GM19238 (cell line): ENCODE results near the gene TNFAIP8L3.
"Not testable (repeated sequence)": the region's sequence is repeated elsewhere in the genome, so short reads cannot be mapped to it uniquely, and the experiment has no call there.

Source experiments
- DNase-seq: peaks from one replicate; pipeline ENCODE4 v3.0.0; 2011; ENCODE audit warnings: low spot score; ENCODE audit not compliant: insufficient read length

TNFAIP8L3 gene

DNA sequence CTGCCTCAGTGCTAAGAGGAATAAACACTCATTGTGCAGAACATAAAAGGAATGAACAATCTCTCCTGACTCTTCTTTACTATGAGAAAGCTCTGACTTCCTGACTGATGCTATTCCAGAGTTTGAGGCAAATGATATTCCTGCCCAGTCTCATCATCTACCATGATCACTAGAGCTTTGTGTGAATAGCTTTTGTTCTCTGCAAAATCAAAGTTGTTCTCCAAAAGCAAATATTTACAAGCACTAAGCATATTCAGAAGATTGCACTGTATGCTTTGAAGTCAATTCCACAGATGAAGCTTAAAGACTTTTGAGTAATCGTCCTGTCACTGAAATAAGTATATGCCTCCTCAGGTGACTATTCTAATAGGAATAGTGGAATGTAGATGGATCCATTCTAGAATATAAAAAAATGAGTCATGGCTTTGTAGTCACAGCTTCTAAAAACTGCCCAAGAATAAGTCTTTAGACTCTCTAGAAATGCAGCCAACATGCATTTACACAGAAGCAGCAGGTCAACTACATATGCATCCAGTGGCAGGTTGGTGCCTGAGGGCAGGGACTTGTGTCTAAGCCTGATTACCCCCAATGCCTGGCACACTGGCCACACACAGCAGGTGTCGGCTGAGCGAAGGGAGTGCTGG, 34.6 kb downstream of the TNFAIP8L3 start:
- DNase-seq = no peak

DNA sequence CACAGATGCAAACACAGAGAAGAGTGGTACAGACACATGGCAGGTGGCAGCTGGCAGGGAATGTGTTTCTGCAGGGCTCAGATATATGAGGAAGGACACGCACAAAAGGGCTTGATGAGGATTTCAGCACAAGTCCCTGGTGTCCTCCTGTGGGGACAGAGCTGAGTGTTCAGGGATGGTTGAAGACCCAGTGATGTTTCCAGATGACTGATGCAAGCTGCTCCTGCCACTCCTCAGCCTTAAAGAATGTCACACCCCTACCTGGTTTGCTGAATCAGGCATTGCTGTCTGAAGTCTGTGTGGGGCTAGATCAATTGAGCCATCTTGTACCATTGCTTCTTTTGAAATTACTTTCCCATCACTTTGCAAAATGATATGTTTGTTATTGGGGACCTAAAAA, 40.2 kb downstream of the TNFAIP8L3 start:
- no peak for DNase-seq

DNA sequence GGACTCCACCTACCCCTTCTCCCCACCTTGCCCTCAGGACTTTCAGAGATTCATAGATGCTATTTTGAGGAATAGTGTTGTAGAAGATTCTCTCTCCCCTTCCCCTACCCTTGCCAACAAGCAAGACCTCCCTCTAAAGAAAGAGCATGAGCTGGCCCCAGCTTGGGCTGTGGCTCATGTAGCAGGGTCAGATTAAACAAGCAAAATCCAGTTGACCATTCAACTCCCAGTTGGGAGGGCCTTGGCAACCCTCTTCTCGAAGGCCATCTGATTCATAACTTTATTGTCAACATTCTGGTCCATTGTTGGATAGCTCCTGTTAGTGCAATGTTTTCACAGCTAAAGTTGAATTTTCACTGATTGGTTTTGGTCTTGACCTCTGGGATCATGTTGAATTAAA, 41.1 kb downstream of the TNFAIP8L3 start:
- no peak for DNase-seq

DNA sequence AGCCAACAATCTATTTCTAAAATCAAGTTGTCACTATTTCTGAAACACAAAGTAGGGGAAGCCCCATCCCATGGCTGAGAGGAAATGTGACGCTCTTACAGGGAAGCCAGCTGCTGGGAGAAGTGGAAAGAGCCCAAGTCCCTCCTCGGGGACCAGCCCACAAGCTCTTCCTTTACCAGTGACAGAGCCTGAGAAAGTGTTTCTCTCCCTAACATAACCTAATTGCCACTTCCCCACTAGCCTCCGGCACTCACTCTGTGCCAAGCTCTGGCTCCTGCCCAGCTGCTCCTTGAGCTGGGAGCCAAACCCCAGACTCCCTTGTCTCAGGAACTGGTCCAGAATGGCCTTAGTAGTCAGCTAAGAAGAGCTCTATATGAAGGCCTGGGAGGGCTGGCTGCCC, 42.9 kb downstream of the TNFAIP8L3 start:
- DNase-seq = no peak

DNA sequence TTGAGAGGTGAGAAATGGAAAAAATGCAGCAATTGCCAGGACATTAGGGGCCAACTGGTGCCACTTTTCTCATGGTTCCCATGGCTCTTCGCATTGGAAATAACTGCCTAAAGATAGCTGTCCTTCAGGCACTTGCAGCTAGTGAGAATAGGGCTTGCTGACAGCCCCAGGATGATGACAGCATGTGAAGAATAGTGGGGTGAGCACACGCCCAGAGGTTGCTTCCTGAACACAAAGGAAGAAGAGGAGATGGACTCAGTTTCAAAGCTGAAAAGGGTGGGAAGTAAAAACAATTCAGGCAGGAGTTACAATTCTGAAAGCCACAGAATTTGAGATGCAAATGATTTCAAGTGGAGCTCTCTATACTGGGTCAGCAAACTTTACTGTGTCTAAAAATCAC, 45.6 kb downstream of the TNFAIP8L3 start:
- no peak for DNase-seq

DNA sequence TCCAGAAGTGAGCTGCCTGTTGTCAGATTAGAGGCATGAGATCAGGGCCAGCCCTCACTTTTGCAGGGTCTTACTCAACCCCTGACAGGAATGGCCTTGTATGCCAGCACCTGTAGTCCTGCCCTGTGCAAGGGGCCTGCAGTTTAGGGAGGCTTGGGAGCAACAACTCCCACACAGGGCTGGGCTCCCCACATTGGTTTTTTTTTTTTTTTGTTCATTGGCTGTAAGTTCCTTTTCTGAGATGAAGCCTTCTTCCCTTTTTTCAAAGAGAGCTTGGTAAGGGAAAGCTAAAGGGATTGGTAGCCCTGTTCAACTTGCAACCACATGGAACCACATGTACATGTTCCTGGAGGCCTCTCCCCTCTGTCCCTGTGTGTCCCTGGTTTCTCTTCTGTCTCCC, 46.4 kb downstream of the TNFAIP8L3 start:
- DNase-seq = no peak

DNA sequence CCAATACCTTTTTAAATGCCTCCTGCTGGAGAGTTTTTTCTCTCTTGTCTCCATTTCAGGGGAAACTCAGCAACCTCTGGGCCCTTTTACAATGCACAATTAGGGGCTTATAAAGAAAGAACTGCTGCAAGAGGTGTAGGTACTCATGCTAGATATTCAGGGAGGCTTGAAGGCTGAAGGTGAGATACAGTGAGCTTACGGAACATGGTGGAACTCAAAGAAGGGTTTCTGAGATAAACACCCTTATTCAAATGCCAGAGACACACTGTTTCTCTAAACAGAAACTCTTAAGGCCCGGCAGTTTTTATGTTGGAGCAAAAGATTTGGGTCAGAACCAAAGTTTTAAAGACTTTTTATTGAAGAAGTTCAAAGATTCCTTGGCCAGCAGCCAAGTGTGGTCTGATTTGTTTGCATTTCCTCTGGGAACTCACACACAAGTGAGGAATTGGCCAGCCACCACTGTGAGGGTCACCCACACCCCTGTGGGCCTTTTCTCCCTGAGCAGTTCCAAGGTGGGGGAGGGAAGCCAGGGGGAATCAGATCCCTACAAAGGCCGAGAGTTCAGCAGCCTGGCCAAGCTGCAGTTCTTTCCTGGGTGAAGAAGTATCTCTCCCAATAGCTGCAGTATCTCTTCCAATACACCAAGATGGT, 47.8 kb downstream of the TNFAIP8L3 start:
- DNase-seq = no peak

DNA sequence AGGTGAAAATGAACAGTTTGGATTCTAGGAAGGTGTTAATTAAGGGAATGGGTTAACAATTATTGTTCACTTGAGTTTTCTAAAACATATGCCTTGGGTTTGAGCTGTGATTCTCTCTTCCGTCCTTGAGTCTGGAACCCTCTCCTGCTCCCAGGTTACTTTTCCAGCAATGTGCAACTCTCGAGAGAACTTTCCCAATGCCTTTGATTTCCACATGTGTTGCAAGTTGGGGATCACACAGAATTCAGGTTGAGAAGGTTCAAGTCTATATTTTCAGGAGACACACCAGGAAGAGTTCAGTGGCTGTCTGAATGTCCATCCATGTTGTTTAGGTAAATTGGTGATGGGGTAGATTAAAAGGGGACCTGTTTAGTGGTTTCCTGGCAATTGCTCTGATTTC, 48.7 kb downstream of the TNFAIP8L3 start:
- DNase-seq = no peak

DNA sequence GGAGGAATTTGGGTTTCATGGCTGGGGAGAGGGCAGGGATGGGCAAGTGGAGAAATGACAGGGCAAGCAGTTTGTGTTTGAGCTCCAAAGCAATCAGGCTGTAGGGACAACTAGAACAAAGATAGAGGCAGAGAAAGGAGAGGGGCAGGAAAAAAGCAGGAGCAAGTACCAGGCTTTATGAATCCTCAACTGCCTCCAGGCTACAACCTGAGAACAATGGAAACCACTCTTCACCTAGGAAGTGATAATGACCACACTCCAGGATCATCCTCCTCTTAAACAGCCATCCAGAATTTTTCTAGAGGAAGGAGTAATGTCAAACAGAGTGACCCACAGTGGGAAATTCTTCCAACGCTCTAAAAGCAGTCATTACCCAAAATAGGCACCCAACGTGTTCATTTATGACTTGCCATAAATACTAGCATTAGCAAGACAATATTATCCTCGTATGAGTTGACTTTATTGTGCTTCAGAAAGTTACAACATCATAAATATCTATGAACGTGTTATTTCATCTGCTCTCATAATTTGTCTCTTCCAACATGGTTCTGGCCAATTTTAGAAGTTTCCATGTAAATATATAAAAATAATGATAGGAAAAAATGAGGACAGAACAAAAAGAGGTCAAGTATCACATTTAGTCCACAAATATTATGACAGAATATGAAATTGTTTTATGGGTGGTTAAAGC, 50.5 kb downstream of the TNFAIP8L3 start:
- no peak for DNase-seq

DNA sequence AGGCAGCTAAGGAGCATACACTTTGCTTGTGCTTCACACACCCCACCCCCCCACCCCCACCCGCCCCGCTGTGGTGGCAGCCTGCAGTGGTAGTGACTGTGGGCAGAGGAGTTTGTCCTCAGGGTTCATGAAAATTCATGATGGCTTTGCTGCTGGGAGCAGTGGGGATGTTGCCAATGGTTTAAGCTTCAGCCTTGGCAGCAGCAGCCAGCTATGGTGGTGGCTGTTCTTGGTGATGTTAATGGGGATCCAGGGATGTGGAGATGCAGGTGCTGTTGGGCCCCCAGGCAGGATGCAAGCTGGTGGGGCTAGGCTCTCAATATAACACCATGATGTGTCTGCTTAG, 55.8 kb downstream of the TNFAIP8L3 start:
- DNase-seq = no peak

DNA sequence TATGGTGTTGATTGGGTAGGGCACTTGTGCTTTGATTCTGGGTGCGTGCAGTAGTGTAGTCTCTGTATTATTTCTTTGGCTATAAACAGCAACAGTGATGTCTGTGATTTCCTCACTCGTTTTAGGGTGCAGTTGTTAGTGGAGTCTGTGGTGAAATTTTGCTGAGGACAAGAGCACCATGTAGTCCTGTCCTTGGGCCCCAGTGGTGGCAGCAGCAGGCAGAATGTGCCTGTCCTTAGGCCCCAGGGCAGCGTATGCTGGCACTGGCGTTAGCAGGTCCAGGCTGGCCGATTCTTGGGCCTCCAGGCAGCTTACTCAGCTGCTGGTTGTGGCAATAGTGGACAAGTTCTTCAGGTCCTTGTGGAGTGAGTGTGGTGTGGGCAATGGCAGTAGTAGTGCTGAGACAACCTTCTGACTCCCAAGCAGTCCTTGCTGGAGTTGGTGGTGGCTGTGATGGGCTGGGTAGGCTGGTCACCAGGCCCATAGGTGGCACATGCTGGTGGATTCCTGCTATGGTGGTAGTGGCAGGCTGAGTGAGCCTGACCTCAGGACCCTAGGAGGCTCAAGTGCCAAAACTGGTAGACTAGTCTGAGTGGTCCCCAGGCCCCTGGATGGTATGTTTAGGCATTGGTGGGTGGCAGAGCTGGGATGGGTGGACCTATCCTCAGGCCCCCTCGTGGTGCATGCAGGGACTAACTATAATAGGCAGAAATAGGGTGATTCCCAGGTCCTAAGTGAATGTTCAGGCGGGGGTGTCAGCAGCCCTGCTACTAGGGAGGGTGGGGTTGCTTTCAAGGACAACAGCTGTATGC, 56.3 kb downstream of the TNFAIP8L3 start:
- DNase-seq = no peak

DNA sequence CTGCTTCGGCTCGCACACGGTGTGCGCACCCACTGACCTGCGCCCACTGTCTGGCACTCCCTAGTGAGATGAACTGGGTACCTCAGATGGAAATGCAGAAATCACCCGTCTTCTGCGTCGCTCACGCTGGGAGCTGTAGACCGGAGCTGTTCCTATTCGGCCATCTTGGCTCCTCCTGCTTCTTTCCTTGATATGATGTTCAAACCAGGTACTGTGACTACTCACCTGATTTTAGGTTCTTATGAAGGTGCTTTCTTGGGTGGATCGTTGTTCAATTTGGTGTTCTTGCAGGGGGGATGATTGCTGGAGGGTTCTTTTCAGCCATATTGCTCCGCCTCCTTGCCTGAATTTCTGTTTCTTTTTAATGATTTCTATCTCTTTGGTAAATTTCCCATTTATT, 57.2 kb downstream of the TNFAIP8L3 start:
- not testable (repeated sequence) for DNase-seq

DNA sequence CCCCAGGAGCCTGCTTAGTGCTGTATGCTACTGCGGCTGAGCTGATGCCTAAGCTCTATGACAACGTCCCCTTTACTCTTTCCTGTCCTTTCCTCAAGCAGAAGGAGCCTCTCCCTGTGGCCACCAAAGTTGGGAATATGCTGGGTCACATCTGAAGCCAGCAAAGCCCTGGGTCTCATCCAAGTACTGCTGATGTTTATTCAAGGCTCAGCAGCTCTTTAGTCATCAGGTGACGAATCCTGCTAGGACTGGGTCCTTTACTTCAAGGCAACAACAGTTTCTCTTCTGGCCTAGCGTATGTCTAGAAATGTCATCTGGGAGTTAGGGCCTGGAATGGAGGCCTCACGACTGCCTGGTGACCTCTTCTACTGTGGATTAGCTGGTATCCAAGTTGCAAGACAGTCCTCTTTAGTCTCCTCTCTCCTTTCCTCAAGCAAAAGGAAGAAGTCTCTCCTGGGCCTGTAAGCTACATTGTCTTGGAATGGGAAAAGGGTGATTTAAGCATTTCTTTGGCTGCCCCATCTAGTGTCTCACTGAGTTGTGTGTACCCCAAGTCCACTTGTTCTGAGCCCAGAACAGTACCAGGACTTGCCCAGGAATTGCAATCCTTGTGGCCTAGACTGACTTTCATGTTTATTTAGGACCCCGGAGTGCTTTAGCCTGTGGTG, 63.9 kb downstream of the TNFAIP8L3 start:
- DNase-seq = no peak

DNA sequence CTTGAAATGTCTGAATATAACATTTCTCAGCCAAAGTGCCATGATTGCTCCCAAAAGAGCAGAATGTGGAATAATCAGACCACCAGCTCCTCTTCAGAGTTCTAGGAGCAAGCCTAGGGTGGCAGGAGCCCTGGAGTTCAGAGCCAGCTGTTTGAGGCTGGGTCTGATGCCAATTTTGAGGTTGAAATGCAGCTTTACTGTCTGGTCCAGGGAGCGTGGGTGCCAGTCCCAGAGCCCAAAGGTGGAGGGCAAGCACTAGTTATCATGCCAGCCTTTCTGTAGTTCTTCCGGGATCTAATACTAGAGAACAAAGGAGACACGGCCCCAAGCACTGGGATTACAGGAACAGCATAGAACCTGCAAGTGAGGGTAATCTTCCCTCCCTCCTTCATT, 69.3 kb downstream of the TNFAIP8L3 start:
- DNase-seq = no peak

DNA sequence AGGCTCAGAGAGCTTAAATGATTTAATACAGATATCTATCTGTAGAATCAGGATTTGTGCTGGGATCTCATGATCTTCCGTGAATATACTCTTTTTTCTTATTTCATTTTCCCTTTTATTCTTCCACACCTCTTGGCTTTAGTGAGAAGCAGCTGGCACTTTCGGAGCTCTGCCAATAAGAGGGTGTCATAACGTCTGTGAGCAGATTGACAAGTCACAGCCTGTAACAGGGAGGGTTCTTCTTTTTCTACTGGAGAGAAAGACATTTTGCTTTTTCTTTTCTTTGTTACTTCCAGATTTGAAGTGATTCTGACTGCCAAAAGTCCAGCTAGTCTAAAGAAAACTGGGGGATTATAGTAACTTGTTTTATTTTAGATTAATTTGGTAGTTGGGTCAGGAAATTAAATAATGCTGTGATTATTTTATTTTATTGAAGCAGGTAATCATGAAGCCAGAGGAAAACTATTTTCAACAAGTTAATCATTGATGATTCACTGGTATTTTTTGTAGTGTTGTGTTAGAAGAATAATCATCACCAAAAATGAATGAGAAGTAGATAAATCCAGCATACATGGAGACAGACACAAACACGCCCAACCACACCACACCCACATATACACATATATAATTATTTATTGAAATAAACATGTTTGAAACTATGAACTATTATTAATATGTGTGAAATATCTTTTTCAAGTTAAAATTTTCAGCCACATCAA, 69.8 kb downstream of the TNFAIP8L3 start:
- no peak for DNase-seq

DNA sequence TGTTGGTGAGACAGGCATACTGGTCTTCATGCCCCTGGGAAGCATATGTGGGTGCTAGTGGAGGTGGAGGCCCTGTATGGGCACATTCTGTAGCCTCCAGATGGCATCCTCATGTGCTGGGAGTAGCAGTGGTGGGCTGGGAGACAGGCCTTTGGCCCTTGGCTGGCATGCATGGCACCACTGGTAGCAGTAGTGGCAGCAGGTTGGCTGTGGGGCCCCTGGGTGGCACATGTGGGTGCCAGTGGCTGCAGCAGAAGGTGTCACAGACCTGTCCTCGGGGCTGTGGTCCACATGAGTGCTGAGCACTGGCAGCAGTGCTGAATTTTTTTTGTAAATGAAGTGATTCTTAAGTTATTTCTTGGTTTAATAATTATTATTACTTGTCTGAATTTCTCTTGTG, 71.2 kb downstream of the TNFAIP8L3 start:
- DNase-seq = no peak

DNA sequence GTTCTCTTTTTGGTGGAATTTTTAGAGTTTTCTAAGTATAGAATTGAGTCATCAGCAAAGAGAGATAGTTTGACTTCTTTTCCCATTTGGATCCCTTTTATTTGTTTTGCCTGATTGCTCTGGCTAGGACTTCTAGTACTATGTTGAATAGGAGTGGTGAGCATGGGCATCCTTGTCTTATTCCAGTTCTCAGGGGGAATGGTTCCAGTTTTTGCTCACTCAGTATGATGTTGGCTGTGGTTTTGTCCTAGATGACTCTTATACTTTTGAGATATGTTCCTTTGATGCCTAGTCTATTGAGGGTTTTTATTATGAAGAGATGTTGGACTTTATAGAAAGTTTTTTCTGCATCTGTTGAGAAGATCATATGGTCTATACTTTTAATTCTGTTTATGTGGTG, 72.5 kb downstream of the TNFAIP8L3 start:
- DNase-seq = no peak

DNA sequence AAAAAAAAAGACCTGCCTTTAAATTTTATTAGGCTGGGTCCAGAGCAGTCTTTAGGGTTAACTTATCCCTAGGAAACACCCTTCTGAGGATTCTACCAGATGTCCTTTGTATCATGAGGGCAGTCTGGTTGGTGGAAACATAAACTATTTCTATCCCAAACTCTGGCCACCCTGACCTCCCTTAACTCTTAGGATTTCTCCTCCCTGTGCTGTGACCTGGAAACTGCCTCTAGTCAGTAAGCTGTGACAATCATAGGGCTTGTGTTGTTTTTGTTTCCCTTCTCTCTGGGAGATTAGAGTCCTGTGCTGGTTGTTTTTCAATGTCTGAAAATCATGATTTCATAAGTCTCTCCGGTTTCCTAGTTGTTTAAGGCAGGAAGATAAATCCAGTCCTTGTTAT, 78.1 kb downstream of the TNFAIP8L3 start:
- no peak for DNase-seq

DNA sequence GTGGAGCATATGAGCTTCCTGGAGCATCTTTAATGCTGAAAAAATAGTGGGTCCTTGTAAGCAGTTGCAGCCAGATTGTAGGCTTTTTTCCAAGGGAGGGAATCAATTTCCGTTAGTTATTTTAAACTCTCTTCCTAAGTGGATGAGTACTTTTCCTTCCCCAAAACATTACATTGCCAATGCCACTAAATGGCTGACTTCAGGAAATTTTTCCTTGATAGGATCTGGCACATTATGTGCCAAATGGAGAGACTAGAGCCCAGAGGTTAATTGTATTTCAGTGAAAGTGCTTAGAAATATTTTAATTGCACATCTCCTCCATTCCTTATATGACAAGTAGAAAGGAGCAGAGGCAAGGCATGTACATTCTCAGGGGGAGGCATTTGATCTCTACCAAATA, 83.5 kb downstream of the TNFAIP8L3 start:
- DNase-seq = no peak

DNA sequence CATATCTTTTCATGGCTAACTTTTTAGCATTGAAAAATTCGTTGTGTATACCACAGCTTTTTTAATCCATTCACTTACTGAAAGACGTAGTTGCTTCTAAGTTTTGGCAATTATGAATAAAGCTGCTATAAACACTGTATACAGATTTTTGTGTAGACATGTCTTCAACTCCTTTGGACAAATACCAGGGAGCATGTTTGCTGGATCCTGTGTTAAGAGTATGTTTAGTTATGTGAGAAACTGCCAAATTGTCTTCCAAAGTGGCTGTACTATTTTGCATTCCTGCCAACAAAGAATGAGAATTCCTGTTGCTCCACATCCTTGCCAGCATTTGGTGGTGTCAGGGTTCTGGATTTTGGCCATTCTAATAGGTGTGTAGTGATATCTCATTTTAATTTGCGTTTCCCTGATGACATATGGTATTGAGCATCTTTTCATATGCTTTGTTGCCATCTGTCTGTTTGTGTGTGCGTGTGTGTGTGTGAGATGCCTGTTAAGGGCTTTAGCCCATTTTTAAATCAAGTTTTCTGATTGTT, 87.5 kb downstream of the TNFAIP8L3 start:
- DNase-seq = no peak
